Muscle layer of colon (tissue), 2 donors: ENCODE results near the gene SAMD8.

ENCODE experiments used
- H3K27ac ChIP-seq: one replicate; pipeline ENCODE4 v1.7.0; 2013; ENCODE audit warnings: low read depth, mild to moderate bottlenecking, low read length, moderate library complexity
- H3K27me3 ChIP-seq, 2 donors: one replicate each; pipeline ENCODE4 v1.7.0; 2013; ENCODE audit warnings: low read length in 2 of 2, mild to moderate bottlenecking in 2 of 2; ENCODE audit not compliant: insufficient read depth in 2 of 2, control insufficient read depth in 1 of 2
- H3K36me3 ChIP-seq: one replicate; pipeline ENCODE4 v1.7.0; 2013; ENCODE audit warnings: mild to moderate bottlenecking, low read length; ENCODE audit not compliant: insufficient read depth
- H3K4me1 ChIP-seq: one replicate; pipeline ENCODE4 v1.7.0; 2013; ENCODE audit warnings: mild to moderate bottlenecking, low read length; ENCODE audit not compliant: insufficient read depth
- H3K4me3 ChIP-seq, 2 donors: one replicate each; pipeline ENCODE4 v1.7.0; 2013; ENCODE audit warnings: low read length in 2 of 2, low read depth in 1 of 2, mild to moderate bottlenecking in 1 of 2, moderate library complexity in 1 of 2
- H3K9ac ChIP-seq: one replicate; pipeline ENCODE4 v1.7.0; 2013; ENCODE audit warnings: low read length
- H3K9me3 ChIP-seq: one replicate; pipeline ENCODE4 v1.7.0; 2013; ENCODE audit warnings: mild to moderate bottlenecking, low read length
- donor health status: abdominal sarcoma.
- donor health status: Adenocarcinoma of cecum.

SAMD8 gene

DNA sequence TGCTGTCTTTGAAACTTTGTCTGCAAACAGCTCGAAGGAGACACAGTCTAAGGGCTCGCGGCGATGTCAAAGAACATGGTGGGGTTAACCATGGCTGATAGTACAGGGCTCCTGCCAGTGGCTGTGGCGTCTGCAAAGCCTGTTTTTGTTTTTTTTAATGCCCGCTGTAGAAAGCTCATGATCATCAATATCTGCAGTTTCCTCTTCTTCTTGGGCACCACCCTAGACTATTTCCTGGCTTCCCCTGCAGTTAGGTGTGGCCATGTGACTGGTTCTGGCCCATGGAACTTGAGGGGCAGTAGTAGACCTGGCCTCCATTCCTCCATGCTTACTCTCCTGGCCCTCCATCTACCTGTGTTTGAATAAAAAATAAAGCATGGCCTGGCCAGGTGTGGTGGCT is 21.8 kb upstream of the SAMD8 start:
- no peak overlapping the region for H3K9ac ChIP-seq
- no peak overlapping the region for H3K27ac ChIP-seq
- no peaks in the 10 kb centered on the region for H3K4me1 ChIP-seq
- no peaks in the 10 kb centered on the region for H3K27me3 ChIP-seq
- H3K9me3 ChIP-seq = no peaks in the 10 kb centered on the region
- no peak overlapping the region for H3K4me3 ChIP-seq
- H3K36me3 ChIP-seq = no peaks in the 10 kb centered on the region

DNA sequence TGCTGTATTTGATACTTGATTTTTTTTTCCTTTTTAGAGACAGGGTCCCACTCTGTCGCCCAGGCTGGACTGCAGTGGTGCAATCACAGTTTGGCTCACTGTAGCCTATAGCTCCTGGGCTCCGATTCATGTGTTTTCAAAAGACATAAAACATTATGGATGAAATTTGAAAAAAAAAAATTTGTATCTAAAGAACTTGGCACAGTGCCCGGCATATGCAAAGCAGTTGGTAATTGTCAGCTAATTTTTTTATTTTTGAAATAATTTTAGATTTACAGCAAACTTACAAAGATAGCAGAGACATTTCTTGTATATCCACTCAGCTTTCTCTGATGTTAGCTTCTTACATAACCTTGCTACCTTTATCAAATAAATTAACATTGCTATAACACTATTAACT is 20.3 kb upstream of the SAMD8 start:
- Histone ChIP-seq H3K36me3 (no peaks in the 10 kb centered on the region), H3K27ac (no peak overlapping the region), H3K9ac (no peak overlapping the region), H3K27me3 (no peaks in the 10 kb centered on the region), H3K9me3 (no peaks in the 10 kb centered on the region), H3K4me3 (no peak overlapping the region), H3K4me1 (no peaks in the 10 kb centered on the region)

DNA sequence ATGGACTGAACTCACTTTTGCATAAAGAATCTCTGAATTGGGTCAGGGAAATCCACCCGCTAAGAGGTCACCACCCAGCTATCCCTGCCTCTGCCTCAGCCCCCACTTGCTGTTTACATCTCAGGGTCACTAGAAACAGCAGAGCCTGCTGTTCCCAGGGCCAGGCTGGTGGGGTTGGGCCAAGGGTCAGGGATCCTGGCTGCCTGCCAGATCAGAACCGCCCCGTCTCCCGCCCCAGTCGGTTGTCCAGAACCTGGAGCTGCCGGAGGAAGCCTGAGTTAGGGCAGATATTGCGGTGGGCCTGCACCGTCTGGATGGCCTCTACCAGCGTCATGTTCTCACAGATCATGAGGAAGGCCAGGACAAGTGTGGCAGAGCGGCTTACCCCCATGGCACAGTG is 17.0 kb upstream of the SAMD8 start:
- H3K9ac ChIP-seq = no peak overlapping the region
- H3K27ac ChIP-seq = no peak overlapping the region
- H3K4me3 ChIP-seq = no peak overlapping the region
- no peaks in the 10 kb centered on the region for H3K27me3 ChIP-seq
- no peaks in the 10 kb centered on the region for H3K9me3 ChIP-seq
- no peaks in the 10 kb centered on the region for H3K36me3 ChIP-seq
- H3K4me1 ChIP-seq = no peaks in the 10 kb centered on the region

DNA sequence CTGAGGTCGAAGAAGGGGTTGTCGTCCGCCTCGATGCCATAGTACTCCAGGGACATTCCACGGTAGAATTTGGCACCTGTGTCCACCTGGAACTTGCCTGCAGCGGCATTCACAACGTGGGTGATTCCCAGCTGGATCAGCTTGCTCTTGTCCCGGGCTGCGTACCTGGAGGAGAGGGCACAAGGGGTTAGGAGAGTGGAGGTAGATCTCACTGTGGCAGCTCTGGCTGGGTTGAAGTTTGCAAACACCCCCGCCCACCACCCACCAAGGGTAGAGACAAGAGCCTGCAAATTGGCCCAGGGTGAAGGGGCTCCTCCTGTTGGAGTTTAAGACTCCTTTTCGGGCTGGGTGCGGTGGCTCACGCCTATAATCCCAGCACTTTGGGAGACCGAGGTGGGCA is 15.8 kb upstream of the SAMD8 start:
- no peaks in the 10 kb centered on the region for H3K27me3 ChIP-seq
- H3K4me1 ChIP-seq = peaks cover 7% of the 10 kb centered on the region
- no peak overlapping the region for H3K9ac ChIP-seq
- H3K4me3 ChIP-seq = no peak overlapping the region
- no peak overlapping the region for H3K27ac ChIP-seq
- no peaks in the 10 kb centered on the region for H3K9me3 ChIP-seq
- no peaks in the 10 kb centered on the region for H3K36me3 ChIP-seq

DNA sequence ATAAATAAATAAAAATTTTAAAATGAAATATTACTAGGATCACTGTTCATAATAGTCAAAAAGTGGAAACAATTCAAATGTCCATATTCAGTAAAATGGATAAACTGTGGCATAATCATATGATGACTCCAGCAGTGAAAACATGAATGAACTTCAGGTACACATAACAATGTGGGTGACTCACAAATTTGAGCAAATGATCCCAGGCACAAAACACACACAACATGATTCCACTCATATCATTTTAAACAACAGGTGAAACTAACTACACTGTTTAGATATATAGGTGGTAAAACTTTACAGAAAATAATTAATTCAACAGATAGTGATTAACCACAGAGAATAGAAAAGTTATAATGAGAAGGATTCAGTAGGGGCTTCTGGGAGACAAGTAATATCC is 14.7 kb upstream of the SAMD8 start:
- Histone ChIP-seq H3K9ac (no peak overlapping the region), H3K9me3 (no peaks in the 10 kb centered on the region), H3K4me1 (peaks cover 7% of the 10 kb centered on the region), H3K4me3 (no peak overlapping the region), H3K36me3 (no peaks in the 10 kb centered on the region), H3K27me3 (no peaks in the 10 kb centered on the region), H3K27ac (no peak overlapping the region)

DNA sequence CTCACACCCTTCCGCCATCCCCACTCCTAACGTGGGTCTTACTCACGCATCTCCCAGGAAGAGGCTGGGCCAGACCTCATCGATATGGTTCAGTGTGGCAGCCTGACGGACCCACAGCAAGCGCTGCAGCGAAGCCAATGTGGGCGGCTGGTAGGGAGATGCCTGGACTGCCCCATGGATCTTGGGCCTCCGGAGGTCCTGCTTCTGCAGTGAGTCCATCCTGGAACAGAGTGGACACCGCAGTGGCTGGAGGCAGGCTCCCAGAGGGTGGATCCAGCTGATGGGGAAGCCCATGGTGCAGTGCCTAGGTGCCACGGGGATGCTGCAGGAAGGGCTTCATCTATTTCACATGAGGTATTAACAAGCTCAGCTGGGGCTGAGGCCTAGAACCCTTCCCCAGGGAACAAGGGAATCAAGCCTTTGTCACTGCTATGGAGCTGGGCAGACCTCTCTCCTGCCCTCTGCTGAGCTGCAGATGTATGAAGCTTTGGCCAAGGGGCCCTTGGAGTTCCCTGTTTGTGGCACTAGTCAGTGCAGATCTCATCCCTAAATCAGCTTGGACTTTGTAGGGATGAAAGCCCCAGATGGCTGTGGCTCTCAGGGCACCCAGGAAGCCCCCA is 13.7 kb upstream of the SAMD8 start:
- Histone ChIP-seq H3K9ac (no peak overlapping the region), H3K36me3 (no peaks in the 10 kb centered on the region), H3K9me3 (no peaks in the 10 kb centered on the region), H3K27me3 (no peaks in the 10 kb centered on the region), H3K27ac (no peak overlapping the region), H3K4me1 (peaks cover 7% of the 10 kb centered on the region), H3K4me3 (no peak overlapping the region)

DNA sequence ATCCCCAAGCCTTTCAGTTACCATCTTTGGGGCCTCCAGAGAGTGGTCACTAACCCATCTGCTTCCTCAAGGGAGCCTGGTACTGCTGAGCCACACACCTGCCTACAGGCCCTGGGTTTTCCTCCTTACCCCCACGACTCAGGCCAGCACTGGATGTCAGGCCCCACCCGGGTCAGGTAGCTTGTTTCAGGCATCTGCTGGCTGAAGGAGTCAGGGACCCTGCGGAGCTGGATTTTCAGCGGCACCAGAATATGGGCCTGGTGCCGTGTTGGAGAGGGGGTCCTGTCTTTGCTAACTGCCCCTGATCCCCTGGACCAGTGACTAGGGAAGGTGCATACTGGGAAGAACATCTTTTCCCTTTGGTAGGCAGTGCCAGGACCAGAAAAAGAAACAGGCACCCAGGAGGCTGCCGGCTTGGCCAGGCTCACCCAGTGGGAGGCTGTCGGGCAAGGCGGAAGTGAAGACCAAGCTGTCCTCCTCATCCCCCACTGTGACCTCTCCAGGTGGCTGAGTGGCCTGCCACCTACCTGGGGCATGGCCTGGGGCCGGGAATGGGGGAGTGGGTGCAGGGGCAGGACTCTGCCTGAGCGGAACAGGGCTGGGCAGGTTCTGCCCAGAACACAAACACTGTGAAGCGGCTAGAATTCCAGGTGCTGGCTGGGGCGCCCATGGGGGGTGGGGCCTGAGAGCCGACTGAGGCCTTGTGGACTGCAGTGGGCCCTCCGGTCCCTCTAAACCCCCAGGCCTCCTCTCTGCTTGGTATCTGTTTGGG is 12.4 kb upstream of the SAMD8 start:
- Histone ChIP-seq H3K9me3 (no peaks in the 10 kb centered on the region), H3K4me3 (no peak overlapping the region), H3K9ac (no peak overlapping the region), H3K4me1 (peaks cover 7% of the 10 kb centered on the region), H3K36me3 (no peaks in the 10 kb centered on the region), H3K27me3 (no peaks in the 10 kb centered on the region), H3K27ac (no peak overlapping the region)

DNA sequence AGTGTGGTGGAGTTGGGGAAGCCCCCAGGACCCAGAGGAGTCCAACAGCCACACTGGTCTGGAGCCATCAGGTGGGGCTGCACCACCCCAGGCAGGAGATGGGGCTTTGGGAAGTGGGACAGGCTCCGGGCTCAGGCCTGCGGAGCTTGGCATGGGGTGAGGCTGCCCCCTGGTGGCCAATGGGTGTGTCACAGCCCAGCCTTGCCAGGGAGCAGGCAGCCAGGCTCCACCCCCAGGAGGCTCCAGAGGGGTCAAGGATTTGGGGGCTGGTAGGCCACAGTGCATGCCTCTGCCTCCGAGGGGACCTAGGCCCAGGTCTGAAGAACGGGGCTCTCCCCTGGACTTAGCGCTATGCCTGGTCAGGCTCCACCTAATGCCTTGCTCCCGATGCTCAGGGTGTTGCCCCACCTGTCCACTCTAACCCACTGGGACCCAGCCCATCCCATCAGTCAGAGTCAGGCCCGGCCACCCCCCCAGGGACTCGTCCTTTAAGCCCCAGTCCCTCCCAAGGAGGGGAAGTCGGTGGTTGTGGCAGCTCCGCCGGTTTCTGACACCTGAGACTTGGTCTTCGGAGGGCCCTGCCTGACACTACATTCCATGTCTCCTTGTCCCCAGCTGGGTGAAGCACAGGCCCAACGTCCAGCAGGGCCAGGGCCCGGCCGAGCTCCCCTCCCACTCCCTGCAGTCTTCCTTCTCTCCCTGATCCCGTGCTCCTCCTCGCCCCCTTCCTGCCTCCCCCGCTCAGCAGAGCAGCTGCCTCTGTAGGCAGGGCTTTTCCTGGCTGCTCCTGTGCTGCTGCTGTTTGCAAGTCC is 11.3 kb upstream of the SAMD8 start:
- no peaks in the 10 kb centered on the region for H3K27me3 ChIP-seq
- peaks cover 7% of the 10 kb centered on the region for H3K4me1 ChIP-seq
- H3K9me3 ChIP-seq = no peaks in the 10 kb centered on the region
- no peak overlapping the region for H3K4me3 ChIP-seq
- H3K36me3 ChIP-seq = no peaks in the 10 kb centered on the region
- H3K27ac ChIP-seq = no peak overlapping the region
- H3K9ac ChIP-seq = no peak overlapping the region

DNA sequence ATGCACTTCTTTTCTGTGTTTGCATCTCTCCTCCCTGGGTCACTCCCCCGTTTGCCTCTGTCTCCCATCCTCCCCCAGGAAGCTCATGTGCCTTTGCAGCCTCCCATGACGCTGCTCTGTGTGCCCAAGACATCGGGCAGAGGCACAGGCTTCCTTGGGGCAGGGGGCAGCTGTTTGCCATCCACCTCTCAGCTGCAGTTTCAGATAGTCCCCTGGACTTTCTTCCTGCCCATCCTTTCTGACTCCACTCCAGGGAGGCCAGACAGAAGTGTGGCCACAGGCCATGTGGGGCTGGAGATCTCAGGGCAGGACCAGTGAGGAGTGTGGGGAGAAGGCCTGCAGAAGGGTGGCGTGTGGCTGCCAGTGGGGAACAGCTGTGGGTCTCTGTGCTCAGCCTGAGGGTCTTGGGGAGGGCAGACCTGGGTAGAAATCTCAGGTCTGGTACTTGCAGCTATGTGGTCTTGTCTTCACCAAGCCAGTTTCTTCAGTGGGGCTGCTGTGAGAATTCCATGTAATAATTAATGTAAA is 10.6 kb upstream of the SAMD8 start:
- Histone ChIP-seq H3K4me3 (no peak overlapping the region), H3K27me3 (no peaks in the 10 kb centered on the region), H3K36me3 (no peaks in the 10 kb centered on the region), H3K27ac (no peak overlapping the region), H3K4me1 (peaks cover 7% of the 10 kb centered on the region), H3K9me3 (no peaks in the 10 kb centered on the region), H3K9ac (no peak overlapping the region)

DNA sequence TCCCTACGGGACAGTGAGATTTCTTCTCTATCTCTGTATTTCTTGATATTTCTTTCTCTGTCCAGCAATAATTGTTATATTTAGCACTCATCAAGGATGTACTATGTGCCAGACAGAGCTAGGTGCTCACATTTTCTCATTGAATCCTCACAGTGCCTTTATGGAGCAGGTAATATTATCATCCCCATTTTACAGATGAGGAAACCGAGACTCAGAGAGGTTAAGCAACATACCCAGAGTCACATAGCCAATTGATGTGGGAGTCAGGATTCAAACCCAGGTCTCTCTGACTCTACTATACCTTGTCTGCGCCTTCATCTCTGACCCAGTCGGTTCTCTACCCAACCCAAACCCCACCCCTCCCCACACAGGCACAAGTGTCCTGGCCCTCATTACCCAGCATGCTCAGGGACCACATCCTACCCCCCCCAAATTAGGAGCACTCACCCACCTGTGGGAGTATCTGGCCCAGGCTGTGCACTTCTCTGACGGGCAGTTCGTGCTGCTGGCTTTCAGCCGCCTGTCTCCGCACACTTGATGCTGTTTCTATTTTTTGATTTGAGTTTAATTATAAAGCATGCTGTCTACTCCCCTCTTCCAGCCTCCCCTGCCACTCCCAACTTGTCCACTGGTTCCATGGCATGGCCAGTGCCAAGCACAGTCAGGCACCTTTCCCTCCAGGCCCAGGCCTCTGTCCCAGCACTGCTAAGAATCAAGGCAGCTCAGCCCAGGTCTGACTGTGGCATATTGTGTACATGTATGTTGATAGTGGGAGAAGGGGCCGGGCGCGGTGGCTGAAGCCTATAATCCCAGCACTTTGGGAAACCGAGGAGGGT is 9.8 kb upstream of the SAMD8 start:
- H3K4me3 ChIP-seq = no peak overlapping the region
- H3K36me3 ChIP-seq = no peaks in the 10 kb centered on the region
- peaks cover 7% of the 10 kb centered on the region for H3K4me1 ChIP-seq
- H3K27ac ChIP-seq = no peak overlapping the region
- no peak overlapping the region for H3K9ac ChIP-seq
- H3K9me3 ChIP-seq = no peaks in the 10 kb centered on the region
- H3K27me3 ChIP-seq = no peaks in the 10 kb centered on the region
